ENCODE data around the gene CHRNA4. TPM values are rescaled to one million over a fixed set of nuclear protein-coding genes. Genes with fewer than 3 reads are reported as not detected.

Gene CHRNA4
- total RNA-seq, 4 donors from 2014 or later: 0.54 to 6.3 (median 1.9) TPM

DNA sequence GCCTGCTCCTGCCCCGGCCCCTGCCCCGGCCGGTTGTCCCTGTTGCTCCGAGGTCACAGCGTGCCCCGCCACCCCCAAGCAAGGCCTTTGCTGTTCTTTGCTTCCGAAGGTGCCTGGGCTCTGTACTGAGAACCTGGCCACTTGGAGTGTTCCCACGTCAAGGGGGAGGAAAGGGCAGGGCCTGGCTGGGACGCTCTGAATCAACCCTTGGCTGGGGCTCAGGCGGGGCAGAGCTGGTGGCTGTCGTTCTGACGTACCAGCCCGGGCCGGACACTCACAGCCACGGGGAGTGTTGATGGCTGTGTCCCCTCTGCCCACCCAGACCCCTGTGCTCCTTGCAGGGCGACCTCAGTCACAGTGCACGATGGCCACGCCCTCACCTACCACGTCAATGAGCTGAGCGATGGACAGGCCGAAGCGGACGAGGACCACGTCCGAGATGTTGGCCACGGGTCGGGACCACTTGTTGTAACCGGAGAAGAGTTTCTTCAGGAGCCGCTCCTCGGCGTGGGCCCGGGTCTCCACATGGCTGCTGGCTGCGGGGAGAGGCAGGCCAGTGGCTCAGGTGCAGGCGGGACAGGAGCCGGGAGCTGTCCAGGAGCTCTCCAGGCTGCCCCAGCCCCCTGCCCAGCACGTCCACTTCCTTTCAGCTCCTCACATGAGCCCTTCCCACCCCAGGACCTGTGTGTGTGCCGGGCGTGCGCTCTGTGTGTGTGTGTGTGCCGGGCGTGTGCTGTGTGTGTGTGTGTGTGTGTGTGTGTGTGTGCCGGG lies 1.8 kb downstream of the CHRNA4 start:
- Histone ChIP-seq H3K4me3 (replicated peaks in 1 of 3) (no peak overlapping the region), H3K9me3 (no peaks in the 10 kb centered on the region), H3K27me3 (no peaks in the 10 kb centered on the region), H3K27ac (no peak overlapping the region), H3K4me1 (peaks cover 11 to 20% of the 10 kb centered on the region in 2 donors), H3K36me3 (no peaks in the 10 kb centered on the region)
- no peak for TF ChIP-seq POLR2A (IDR thresholded peaks at IDR 0.05)
- TF ChIP-seq, protein P1, sequence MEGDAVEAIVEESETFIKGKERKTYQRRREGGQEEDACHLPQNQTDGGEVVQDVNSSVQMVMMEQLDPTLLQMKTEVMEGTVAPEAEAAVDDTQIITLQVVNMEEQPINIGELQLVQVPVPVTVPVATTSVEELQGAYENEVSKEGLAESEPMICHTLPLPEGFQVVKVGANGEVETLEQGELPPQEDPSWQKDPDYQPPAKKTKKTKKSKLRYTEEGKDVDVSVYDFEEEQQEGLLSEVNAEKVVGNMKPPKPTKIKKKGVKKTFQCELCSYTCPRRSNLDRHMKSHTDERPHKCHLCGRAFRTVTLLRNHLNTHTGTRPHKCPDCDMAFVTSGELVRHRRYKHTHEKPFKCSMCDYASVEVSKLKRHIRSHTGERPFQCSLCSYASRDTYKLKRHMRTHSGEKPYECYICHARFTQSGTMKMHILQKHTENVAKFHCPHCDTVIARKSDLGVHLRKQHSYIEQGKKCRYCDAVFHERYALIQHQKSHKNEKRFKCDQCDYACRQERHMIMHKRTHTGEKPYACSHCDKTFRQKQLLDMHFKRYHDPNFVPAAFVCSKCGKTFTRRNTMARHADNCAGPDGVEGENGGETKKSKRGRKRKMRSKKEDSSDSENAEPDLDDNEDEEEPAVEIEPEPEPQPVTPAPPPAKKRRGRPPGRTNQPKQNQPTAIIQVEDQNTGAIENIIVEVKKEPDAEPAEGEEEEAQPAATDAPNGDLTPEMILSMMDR (IDR thresholded peaks at IDR 0.05): no peak
- no peak for DNase-seq
- intact Hi-C loops (cut with DNase I): no loop called here
- 91% methylated on average over 18 of the region's 42 CpGs; no CpG with 5 or more reads in 1 of the 2 donors for WGBS, 2 donors

DNA sequence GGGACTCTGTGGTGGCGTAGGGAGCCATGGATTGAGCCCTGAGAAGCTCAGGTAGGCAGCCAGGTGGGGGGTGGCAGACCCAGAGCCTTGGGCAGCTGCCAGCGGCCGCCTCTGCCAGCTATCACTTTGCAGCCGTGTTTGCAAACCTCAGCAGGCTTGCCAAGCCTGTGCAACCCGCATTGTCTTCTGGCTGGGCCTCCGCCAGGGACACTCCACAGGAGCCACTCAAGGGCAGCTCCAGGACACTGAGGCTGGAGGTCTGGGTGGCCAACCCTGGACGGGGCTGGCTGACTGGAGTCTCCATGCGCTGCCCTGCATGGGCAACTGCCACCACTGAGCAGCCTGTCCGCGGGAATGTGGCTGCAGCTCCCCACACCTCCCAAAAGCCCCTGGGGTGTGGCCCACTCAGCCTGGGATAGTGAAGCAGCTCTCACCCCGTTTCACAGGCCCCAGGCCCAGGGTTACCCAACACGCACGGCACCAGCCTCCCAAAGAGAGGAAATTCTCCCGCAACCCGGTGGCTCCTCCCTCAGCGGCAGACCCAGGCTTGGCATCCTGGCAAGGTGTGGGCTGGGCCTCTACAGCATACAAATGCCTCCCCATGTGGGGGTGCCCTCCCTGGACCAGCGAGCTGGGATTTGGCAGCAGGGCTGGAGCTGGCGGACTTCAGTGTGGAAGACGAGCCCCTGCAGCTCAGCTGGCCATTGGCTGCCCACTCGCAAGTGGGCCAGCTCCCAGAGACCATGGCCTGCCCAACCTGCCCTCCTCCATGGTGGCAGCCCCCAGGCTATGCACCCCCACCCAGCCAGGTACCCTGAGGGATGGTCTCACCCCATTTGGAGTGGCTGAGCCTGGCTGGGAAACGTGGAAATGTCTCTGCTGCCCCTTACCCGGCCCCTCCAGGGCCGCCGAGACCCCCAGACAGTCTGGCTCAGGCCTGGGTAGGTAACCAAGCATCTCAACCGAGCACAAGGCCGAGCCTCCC lies 2.9 kb downstream of the CHRNA4 start:
- intact Hi-C loops (cut with DNase I): no loop called here
- H3K27me3 ChIP-seq: no peaks in the 10 kb centered on the region

DNA sequence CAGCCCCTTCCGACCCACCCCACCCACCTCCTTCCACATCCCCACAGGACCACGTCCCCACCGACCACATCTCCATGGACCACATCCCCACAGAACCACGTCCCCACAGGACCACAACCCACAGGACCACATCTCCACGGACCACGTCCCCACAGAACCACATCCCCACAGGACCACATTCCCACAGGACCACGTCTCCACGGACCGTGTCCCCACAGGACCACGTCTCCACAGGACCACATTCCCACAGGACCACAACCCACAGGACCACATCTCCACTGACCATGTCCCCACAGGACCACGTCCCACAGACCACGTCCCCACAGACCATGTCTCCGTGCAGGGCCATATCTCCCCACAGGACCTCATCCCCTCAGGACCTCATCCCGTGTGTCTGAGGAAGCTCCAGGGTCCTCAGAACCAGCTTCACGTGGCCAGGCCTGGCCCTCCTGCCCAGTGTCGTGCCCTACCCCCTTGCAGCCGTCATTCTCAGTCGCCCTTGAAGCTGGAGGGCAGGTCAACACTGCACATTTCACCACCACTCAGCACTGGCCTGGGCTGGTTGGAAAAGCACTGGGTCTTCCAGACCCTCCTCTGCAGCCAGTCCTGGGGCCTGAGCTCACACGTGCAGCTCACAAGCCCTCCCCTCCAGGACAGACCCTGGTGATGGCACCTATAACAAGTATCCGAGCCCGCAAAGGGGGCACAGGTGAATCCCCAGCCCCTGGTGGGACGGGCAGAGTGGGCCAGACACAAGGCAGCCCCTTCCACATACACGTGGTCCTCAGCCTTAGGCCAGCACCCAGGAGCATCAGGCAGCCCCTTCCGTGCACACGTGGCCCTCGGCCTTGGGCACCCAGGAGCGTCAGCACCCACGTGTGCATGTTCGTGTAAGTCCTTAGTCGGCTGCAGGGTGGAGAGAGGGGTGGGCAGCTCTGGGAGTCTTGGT lies 3.9 kb downstream of the CHRNA4 start:
- intact Hi-C loops (cut with DNase I): no loop called here
- 66 to 67% methylated on average over 18 to 20 of the region's 30 CpGs for WGBS, 2 donors
- no peak for DNase-seq
- no peaks in the 10 kb centered on the region for H3K36me3 ChIP-seq
- H3K27me3 ChIP-seq: no peaks in the 10 kb centered on the region
- TF ChIP-seq, protein P1 (IDR thresholded peaks at IDR 0.05): no peak
- no peak for TF ChIP-seq POLR2A (IDR thresholded peaks at IDR 0.05)
- no peak overlapping the region for H3K27ac ChIP-seq
- H3K9me3 ChIP-seq: no peaks in the 10 kb centered on the region
- H3K4me1 ChIP-seq: peaks cover 21 to 30% of the 10 kb centered on the region in 2 donors
- H3K4me3 ChIP-seq (replicated peaks in 1 of 3): no peak overlapping the region

More for the DNA sequence above, 2.9 kb downstream of the CHRNA4 start:
- Histone ChIP-seq H3K36me3 (no peaks in the 10 kb centered on the region), H3K4me3 (replicated peaks in 1 of 3) (no peak overlapping the region), H3K4me1 (peaks cover 11 to 20% of the 10 kb centered on the region in 2 donors), H3K9me3 (no peaks in the 10 kb centered on the region), H3K27ac (peak overlapping the region in 1 of 3 donors; percentile 2)
- DNase-seq: peak; percentile 98
- WGBS, 2 donors: 50% methylated on average over 14 to 16 of the region's 26 CpGs
- TF ChIP-seq, protein P1 (IDR thresholded peaks at IDR 0.05): no peak
- TF ChIP-seq POLR2A (IDR thresholded peaks at IDR 0.05): no peak

DNA sequence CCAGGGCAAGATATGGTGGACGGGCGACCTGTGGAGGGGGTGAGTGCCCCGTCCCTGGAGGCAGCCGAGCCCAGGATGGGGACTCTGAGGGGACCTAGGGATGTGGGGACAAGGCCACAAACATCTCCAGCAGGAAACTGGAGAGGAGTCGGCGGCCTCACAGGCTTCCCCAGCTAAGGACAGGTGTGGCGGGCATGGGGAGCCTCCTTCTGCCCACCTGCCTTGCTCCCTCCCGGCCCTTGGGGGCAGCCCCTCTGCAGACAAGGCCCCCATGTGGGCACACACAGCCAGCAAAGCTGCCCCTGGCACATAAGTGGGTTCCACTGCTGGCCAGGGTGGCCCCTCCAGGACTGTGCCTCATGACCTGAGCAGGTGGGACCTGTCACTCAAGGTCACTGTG lies 4.6 kb downstream of the CHRNA4 start:
- TF ChIP-seq, protein P1 (IDR thresholded peaks at IDR 0.05): no peak
- TF ChIP-seq POLR2A (IDR thresholded peaks at IDR 0.05): no peak
- intact Hi-C loops (cut with DNase I): no loop called here
- Histone ChIP-seq H3K27me3 (no peaks in the 10 kb centered on the region), H3K9me3 (no peaks in the 10 kb centered on the region), H3K36me3 (no peaks in the 10 kb centered on the region), H3K27ac (no peak overlapping the region), H3K4me3 (replicated peaks in 1 of 3) (no peak overlapping the region), H3K4me1 (peaks cover 23 to 37% of the 10 kb centered on the region in 2 donors)
- no peak for DNase-seq
- 85 to 90% methylated on average over 4 to 8 of the region's 8 CpGs for WGBS, 2 donors
